HG03060 (cell line): Measurements from ENCODE around the gene OR1Q1.
"Not testable (repeated sequence)": the region's sequence is repeated elsewhere in the genome, so short reads cannot be mapped to it uniquely, and the experiment has no call there.

Source experiments
- ATAC-seq: cut with Tn5 transposase; IDR thresholded peaks from one replicate; pipeline ENCODE4 v1.9.1; 2021; ENCODE audit warnings: low read depth, moderate number of reproducible peaks; ENCODE audit not compliant: unreplicated experiment

OR1Q1 gene, protein sequence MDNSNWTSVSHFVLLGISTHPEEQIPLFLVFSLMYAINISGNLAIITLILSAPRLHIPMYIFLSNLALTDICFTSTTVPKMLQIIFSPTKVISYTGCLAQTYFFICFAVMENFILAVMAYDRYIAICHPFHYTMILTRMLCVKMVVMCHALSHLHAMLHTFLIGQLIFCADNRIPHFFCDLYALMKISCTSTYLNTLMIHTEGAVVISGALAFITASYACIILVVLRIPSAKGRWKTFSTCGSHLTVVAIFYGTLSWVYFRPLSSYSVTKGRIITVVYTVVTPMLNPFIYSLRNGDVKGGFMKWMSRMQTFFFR

DNA sequence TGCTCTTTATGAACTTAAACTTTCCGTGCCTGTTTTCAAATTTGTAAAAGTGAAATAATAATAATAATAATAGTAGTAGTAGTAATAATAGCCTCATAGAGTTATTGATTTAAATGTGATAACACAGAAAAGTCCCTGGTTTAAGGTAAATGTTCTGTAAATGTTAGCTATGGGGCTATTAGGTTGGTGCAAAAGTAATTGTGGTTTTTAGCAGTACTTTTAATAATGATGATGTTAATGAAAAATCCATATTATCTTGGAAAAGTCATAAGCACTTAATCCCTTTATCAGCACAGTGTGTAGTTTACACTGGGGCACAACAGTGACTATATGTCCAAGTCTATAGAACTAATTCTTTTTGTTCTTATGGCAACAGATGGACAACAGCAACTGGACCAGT is at the start of gene OR1Q1:
OR1Q1 (plus strand) TSS at position 377 of the 400 bp plus-strand sequence; CDS start at position 377, 0 bp downstream.
- ATAC-seq: no peak

DNA sequence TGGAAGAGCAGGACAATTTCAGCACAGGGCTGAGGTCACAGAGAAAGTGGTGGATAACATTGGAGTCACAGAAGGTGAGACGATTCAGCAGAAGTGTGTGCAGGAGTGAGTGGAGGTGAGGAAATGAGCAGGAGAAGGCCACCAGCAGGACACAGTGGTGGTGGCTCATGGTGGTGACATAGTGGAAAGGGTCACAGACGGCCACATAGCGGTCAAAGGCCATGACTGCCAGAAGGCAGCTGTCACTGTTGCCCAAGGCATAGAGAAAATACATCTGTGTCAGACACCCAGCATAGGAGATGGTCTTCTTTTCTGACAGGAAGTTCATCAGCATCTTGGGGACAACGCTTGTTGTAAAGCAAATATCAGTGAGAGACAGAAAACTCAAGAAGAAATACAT is 46.6 kb upstream of the OR1Q1 start:
- no peak for ATAC-seq

DNA sequence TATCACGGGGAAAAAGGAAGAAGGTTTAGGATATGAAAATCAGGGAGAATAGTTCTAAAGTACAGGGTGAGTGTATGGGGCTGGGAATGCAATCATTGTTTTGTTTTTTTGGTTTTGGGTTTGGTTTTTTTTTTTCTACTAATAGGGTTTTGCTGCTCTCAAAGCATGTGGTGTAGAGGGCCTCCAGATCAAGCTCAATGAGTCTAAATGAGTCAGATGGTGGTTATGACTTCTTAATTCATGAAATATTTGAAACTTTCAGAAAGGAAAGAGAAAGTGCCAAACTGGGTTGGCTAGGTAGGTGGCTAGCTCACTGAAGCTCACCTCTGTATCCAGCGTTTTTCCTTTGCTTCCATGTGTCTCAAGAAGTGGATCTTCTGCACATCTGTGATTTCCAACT is 42.1 kb upstream of the OR1Q1 start:
- no peak for ATAC-seq

DNA sequence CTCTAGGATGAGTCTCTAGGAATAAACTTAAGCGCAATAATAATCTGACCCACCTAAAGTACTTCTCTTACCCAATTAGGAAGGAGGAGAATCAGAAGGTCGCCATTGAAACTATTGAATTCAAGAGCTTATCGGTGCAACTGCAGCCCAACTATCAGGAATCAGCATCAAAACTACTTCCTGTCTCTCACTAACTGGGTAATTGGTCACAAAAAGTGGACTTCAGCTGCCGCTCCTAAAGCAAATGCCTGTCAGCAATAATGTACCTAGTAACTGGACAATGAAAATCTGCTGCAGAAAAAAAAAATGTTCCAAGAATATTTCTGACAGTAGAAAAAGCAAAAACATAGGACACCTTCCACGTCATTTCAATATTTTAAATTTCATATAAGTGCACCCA is 34.7 kb upstream of the OR1Q1 start:
- no peak for ATAC-seq

DNA sequence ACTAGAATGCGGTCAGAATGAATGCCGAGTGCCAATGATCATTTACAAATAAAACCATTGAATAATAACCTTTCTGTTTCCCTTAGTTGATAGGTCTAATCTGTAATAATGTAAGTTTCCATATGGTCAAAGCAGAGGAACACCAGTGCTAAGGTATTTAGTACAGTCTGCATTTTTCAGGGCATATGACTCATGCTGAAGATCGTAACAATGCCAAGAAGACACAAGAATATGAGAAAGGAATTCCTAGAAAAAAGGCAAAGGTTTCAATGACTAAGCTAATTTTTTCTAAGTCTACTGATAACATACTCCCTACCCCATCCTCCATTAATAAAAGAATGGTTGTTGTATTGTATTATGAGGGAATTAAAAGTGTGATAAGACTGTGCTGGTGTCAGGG is 34.2 kb upstream of the OR1Q1 start:
- ATAC-seq: no peak

DNA sequence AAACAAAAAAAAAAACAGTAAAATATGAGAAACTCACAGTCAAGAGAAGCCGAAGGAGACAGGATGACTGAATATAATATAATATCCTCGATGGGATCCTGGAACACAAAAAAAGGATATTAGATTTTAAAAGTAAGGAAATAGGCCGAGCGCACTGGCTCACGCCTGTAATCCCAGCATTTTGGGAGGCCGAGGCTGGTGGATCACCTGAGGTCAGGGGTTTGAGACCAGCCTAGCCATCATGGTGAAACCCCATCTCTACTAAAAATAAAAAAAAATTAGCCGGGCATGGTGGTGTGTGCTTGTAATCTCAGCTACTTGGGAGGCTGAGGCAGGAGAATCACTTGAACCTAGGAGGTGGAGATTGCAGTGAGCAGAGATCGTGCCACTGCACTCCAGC is 31.3 kb upstream of the OR1Q1 start, which contains the start of gene OR1L8:
OR1L8 (minus strand) TSS at position 101 of the 400 bp plus-strand sequence. CDS start 14,907 bp downstream, outside the sequence.
- not testable (repeated sequence) for ATAC-seq

DNA sequence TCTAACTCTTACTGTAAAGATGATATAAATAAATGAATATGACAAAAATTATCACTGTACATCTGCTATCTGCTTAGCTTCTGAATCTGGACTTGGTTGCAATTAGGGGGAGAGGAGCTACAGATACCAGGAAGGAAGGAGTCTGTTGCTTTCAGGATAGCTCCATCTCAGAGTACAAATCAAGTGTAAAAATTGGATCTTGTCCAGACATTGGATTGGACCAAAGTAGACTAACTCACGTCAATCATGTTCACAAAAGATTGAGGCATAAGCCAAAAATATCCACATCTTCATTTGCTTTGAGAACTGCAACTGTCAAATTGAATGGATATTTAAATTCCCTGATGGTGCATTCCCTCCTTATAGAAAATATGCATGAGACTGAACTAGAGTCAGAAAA is 8.8 kb upstream of the OR1Q1 start:
- ATAC-seq: no peak

DNA sequence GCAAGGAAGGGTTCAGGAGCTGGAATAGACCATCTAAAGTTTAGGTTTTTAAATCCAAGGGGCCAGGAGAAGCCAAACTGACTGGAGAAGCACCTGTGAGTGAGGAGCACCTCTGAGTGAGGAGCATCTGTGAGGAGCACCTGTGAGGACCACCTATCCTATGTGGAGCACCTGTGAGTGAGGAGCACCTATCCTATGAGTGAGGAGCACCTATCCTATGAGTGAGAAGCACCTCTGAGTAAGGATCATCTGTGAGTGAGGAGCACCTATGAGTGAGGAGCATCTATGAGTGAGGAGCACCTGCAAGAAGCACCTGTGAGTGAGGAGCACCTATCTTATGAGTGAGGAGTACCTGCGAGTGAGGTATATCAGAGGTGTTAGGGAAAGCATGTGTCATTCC is 8.0 kb upstream of the OR1Q1 start:
- ATAC-seq: no peak

DNA sequence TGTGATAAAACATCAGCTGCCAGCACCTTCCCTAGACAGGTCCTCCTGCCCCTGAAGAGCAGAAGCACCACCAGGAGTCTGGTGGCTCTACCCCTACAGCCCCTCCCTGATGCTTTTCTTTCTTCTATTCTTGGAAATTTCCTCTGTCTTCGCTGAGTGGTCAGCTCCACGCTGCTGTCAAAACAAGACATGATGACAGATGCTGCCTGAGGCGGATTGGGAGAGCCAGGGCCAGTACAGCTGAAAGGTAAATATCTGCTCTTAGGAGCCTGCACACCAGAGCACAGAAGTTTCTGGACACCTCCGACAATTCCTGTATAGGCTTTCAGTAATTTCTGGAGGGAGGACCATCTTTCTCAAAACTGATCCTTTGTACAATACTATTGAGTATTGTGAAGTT is 4.7 kb upstream of the OR1Q1 start:
- ATAC-seq: no peak

DNA sequence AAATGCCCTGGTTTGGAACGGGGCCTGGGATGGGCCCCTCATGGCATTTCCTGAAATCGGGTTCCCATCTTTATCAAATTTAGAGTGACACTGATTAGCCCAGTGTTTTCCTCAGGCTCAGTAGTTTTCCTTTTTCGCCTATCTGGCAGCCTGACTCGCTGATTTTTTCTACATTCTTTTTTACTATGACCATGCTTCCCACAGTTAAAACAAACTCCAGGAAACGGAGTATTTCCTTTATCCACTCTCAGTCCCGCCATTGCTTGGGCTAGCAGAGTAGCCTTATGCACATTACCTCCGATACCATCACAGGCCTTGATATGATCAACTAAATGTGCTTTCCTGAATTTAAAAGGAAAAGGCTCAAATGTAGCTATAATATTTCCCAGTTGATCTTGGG is 5.5 kb downstream of the OR1Q1 start:
- no peak for ATAC-seq

DNA sequence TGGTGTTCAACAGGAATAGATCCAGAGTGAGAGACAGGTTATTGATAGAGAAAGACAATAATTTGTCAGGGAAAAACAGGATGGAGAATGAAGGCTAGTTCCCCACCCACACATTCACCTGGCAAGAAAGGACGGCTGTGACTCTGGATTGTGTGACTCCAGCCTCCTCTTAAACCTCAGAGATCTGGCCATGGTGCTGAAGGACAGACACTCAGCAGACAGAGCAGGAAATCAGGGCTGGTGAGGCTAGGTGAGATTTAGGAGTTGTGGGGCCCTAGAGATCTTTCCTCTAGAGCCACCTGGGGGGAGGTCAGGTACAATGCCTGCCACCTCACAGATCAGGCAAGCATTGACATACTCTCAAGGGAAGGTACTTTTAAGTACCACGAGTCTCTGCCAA is 27.7 kb downstream of the OR1Q1 start:
- ATAC-seq: no peak

DNA sequence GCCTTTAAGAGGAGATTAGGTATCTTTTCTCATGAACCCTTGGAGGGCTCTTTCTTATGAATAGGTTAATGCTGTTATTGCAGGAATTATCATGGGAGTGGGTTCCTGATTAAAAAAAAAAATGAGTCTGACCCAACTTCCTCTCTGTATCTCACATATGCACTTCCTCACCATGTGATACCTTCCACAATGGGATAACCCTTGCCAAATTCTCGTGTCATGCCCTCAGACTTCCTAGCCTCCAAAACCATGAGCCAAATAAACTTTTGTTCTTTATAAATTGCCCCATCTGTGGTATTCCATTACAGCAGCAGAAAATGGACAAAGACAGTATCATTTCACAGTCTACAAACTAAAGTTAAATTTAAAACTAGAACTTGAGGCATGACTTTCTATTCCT is 41.8 kb downstream of the OR1Q1 start:
- ATAC-seq: no peak

DNA sequence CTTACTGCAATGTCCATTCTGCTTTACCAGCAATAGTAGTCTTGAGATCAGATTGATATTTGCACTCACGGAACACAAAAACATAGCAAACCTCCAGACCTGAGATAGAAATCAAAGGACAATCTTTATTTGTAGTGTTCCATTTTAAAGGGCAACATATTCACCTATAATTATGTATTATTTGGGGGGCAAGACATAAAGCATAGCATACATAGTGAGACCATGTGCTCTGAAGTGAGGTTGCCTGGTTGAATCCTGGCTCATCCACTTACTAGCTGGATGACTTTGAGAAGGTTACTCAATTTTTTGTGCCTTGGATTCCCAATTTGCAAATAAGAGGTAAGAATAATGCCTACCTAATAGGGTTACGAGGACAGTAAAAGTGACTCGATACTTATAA is 43.0 kb downstream of the OR1Q1 start, which contains the start of gene OR1B1:
OR1B1 (minus strand) TSS at position 101 of the 400 bp plus-strand sequence.
- no peak for ATAC-seq

DNA sequence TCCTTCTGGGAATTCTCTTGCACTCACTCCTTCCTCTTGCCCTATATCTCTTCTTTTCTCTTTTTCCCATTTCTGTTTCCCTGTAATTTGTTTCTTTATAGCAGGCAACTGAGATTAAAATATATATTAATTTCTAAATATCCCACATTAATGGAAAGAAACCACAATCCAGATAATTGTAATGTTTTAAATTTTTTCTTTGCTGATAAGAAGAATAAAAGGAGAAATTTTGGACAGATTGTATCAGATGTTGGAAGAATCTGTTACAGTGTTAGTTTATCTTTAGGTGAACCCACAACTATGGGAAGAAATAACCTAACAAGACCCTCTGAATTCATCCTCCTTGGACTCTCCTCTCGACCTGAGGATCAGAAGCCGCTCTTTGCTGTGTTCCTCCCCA is 46.9 kb downstream of the OR1Q1 start, which contains the start of gene OR1L1:
OR1L1 (plus strand) TSS at position 301 of the 400 bp plus-strand sequence; CDS start at position 301, 0 bp downstream.
- ATAC-seq: no peak
